HL-60/S4 treated with phorbol 12-myristate 13-acetate at 8.2 ng/mL for 4 days and 3 days (cell line): Measurements from ENCODE around the gene NEUROG3.

Source experiments
- in situ Hi-C: fragments of 300-500 bp; cut with MboI; formaldehyde crosslinking; loops from 2 replicates; pipeline ENCODE4 v1.15.0; 2022; ENCODE audit warnings: low sequenced_read_pairs

The NEUROG3 gene

GRCh38 chr10:69573056-69573806 is at the start of gene NEUROG3:
Gene NEUROG3, minus strand, starts transcription at chr10:69573422. Its CDS starts 379 bp downstream, at chr10:69573043.
- in situ Hi-C loops: no loop called here

GRCh38 chr10:69620625-69621024 is 47.4 kb upstream of the NEUROG3 start:
- in situ Hi-C loops: no loop called here

GRCh38 chr10:69619626-69620025 is 46.4 kb upstream of the NEUROG3 start:
- in situ Hi-C loops: no loop called here

- in situ Hi-C loops: no loop called here
Observed at GRCh38 chr10:69618746-69619145, 45.5 kb upstream of the NEUROG3 start.

GRCh38 chr10:69616358-69616757 is 43.1 kb upstream of the NEUROG3 start:
- in situ Hi-C loops: no loop called here

GRCh38 chr10:69614130-69614529 is 40.9 kb upstream of the NEUROG3 start:
- in situ Hi-C loops: no loop called here

- in situ Hi-C loops: no loop called here
Observed at GRCh38 chr10:69612760-69613159, 39.5 kb upstream of the NEUROG3 start.

- in situ Hi-C loops: no loop called here
Observed at GRCh38 chr10:69609077-69609476, 35.9 kb upstream of the NEUROG3 start.

GRCh38 chr10:69600761-69601330 is 27.6 kb upstream of the NEUROG3 start:
- in situ Hi-C loops: no loop called here

GRCh38 chr10:69588358-69588757 is 15.1 kb upstream of the NEUROG3 start:
- in situ Hi-C loops: no loop called here

- in situ Hi-C loops: no loop called here
Observed at GRCh38 chr10:69584624-69585023, 11.4 kb upstream of the NEUROG3 start.

- in situ Hi-C loops: no loop called here
Observed at GRCh38 chr10:69583106-69583505, 9.9 kb upstream of the NEUROG3 start.

- in situ Hi-C loops: no loop called here
Observed at GRCh38 chr10:69580435-69580834, 7.2 kb upstream of the NEUROG3 start.

- in situ Hi-C loops: no loop called here
Observed at GRCh38 chr10:69579464-69580060, 6.3 kb upstream of the NEUROG3 start.

- in situ Hi-C loops: no loop called here
Observed at GRCh38 chr10:69578508-69578991, 5.3 kb upstream of the NEUROG3 start.

GRCh38 chr10:69577268-69578232 is 4.3 kb upstream of the NEUROG3 start:
- in situ Hi-C loops: no loop called here

GRCh38 chr10:69576334-69577011 is 3.3 kb upstream of the NEUROG3 start:
- in situ Hi-C loops: no loop called here

- in situ Hi-C loops: no loop called here
Observed at GRCh38 chr10:69575164-69575722, 2.0 kb upstream of the NEUROG3 start.

- in situ Hi-C loops: no loop called here
Observed at GRCh38 chr10:69574571-69574978, 1.4 kb upstream of the NEUROG3 start.
